Suprapubic skin (tissue), 4 donors: ENCODE results near the gene MBOAT7.
"Not testable (repeated sequence)": the region's sequence is repeated elsewhere in the genome, so short reads cannot be mapped to it uniquely, and the experiment has no call there.

ENCODE experiments used
- EP300 ChIP-seq: sonication (generic); formaldehyde crosslinking; IDR thresholded peaks from one replicate; pipeline ENCODE4 v1.6.1; 2017; ENCODE audit warnings: antibody characterized with exemption
- POLR2AphosphoS5 ChIP-seq, 3 donors: sonication (generic); formaldehyde crosslinking; IDR thresholded peaks; one replicate each; pipeline ENCODE4 v1.6.1; 2017; ENCODE audit warnings: antibody characterized with exemption in 3 of 3
- TF ChIP-seq, protein P1 (sequence below), 2 donors: fragments of 200-600 bp in 1 of 2; fragments of 450-650 bp in 1 of 2; sonication (generic) in 1 of 2; IDR thresholded peaks; one replicate each; pipeline ENCODE4 v1.5.1; 2016 to 2019; ENCODE audit warnings: antibody characterized with exemption in 2 of 2, mild to moderate bottlenecking in 1 of 2, moderate library complexity in 1 of 2

DNA sequence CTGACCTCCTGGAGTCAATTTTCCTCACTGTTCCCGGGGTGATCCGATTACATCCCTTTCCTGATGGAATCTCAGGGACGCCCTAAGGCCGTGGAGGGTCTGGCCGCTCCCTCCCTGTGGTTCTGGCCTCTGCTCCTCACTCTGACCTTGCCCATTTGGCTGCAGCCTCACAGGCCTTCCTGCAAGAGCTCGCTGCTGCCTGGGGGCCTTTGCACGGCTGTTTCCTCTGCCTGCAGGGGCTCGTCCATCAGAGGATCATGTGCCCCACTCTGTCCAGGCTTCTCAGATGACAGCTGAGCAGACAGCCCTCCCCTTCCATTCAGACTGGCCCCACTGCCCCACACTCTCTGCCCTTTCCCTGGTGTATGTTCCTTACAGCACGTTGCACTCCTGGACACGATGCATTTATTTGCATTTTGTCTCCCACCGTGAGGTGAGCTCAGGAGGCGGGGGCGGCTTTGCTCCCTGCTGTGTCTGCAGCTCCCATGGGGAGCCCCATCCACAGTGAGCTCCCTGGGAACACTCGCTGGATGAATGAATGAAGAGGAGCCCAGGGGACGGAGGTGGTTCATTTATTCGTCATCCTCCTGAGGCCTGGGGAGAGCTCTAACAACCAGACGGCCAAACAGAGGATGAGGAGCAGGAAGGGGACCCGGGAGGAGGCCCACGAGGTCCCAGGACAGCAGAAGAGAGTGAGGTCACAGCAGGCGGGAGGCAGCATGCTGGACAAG lies 28.3 kb upstream of the MBOAT7 start:
- not testable (repeated sequence) for TF ChIP-seq POLR2AphosphoS5 (IDR thresholded peaks at IDR 0.05); EP300
- TF ChIP-seq, protein P1, sequence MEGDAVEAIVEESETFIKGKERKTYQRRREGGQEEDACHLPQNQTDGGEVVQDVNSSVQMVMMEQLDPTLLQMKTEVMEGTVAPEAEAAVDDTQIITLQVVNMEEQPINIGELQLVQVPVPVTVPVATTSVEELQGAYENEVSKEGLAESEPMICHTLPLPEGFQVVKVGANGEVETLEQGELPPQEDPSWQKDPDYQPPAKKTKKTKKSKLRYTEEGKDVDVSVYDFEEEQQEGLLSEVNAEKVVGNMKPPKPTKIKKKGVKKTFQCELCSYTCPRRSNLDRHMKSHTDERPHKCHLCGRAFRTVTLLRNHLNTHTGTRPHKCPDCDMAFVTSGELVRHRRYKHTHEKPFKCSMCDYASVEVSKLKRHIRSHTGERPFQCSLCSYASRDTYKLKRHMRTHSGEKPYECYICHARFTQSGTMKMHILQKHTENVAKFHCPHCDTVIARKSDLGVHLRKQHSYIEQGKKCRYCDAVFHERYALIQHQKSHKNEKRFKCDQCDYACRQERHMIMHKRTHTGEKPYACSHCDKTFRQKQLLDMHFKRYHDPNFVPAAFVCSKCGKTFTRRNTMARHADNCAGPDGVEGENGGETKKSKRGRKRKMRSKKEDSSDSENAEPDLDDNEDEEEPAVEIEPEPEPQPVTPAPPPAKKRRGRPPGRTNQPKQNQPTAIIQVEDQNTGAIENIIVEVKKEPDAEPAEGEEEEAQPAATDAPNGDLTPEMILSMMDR (IDR thresholded peaks at IDR 0.05): not testable (repeated sequence)
